HFFc6 (cell line): ENCODE results near the gene GNE. TPM values are rescaled to one million over a fixed set of nuclear protein-coding genes. Genes with fewer than 3 reads are reported as not detected.

Experiments
- DNase-seq: peaks from one replicate; pipeline ENCODE4 v3.0.0-alpha.2; 2018
- H3K27ac Mint-ChIP-seq: 2 replicates; pipeline ENCODE4 v1.8.0; 2020; ENCODE audit warnings: mild to moderate bottlenecking, mixed read lengths
- H3K27me3 Mint-ChIP-seq: 2 replicates; pipeline ENCODE4 v1.8.0; 2021; ENCODE audit warnings: mild to moderate bottlenecking, moderate library complexity, mixed read lengths; ENCODE audit not compliant: insufficient read depth
- H3K36me3 Mint-ChIP-seq: 2 replicates; pipeline ENCODE4 v1.8.0; 2021; ENCODE audit warnings: low read depth, mixed read lengths
- H3K4me1 Mint-ChIP-seq: 2 replicates; pipeline ENCODE4 v1.8.0; 2020; ENCODE audit warnings: low read depth, mixed read lengths
- H3K4me3 Mint-ChIP-seq: 2 replicates; pipeline ENCODE4 v1.8.0; 2020; ENCODE audit warnings: mild to moderate bottlenecking, moderate library complexity, mixed read lengths
- H3K9me3 Mint-ChIP-seq: 2 replicates; pipeline ENCODE4 v1.8.0; 2020; ENCODE audit warnings: mild to moderate bottlenecking, mixed read lengths
- CTCF ChIP-seq: fragments of 200-600 bp; sonication (generic); IDR thresholded peaks from 2 replicates; pipeline ENCODE4 v1.5.0; 2021; ENCODE audit warnings: antibody characterized with exemption, mild to moderate bottlenecking
- total RNA-seq, 6 experiments: library from RNA; stranded (reverse); fragmentation: NEBNext Ultra II Directional; extraction: Animal tissue kit (Norgen Biotek cat#: 25700); gene quantifications; 2 replicates in 1 of 6; 3 replicates in 5 of 6; pipeline ENCODE4 v1.2.3, GENCODE V29; 2021

GNE gene
- total RNA-seq, 6 experiments from 2014 or later: 15.8 to 18.9 (median 17.8) TPM

GRCh38 chr9:36174731-36175130 is 83.5 kb downstream of the GNE start:
- TF ChIP-seq CTCF: no peak
- Mint-ChIP-seq H3K4me1 (no peaks in the 10 kb centered on the region), H3K9me3 (no peaks in the 10 kb centered on the region), H3K36me3 (peaks cover 4% of the 10 kb centered on the region), H3K27me3 (no peaks in the 10 kb centered on the region; the same call in 1 of the 2 replicates), H3K27ac (no peak overlapping the region), H3K4me3 (no peak overlapping the region)
- DNase-seq: no peak

GRCh38 chr9:36174271-36174670 is 84.0 kb downstream of the GNE start:
- Mint-ChIP-seq H3K36me3 (peaks cover 9% of the 10 kb centered on the region), H3K27me3 (no peaks in the 10 kb centered on the region; the same call in 1 of the 2 replicates), H3K27ac (no peak overlapping the region), H3K4me3 (no peak overlapping the region), H3K9me3 (no peaks in the 10 kb centered on the region), H3K4me1 (no peaks in the 10 kb centered on the region)
- no peak for TF ChIP-seq CTCF
- DNase-seq: no peak

DNA sequence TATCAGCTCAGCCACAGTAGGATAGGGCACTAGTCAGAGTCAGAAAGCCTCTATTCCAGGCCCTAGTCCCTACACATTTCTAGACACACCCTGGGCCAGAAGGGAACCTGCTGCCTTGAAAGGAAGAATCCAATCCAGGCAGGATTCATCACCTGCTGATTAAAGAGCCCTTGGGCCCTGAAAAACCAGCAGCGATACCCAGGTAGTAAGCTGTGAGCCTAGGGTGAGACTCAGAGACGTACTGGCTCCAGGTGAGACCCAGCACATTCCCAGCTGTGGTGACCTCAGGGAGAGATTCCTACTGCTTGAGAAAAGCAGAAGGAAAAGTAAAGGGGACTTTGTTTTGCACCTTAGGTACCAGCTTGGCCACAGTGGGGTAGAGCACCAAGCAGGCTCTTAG is 84.4 kb downstream of the GNE start:
- DNase-seq: no peak
- H3K4me3 Mint-ChIP-seq: no peak overlapping the region
- no peaks in the 10 kb centered on the region for H3K9me3 Mint-ChIP-seq
- no peak overlapping the region for H3K27ac Mint-ChIP-seq
- no peak for TF ChIP-seq CTCF
- peaks cover 10% of the 10 kb centered on the region for H3K36me3 Mint-ChIP-seq
- no peaks in the 10 kb centered on the region for H3K4me1 Mint-ChIP-seq
- no peaks in the 10 kb centered on the region; the same call in 1 of the 2 replicates for H3K27me3 Mint-ChIP-seq

DNA sequence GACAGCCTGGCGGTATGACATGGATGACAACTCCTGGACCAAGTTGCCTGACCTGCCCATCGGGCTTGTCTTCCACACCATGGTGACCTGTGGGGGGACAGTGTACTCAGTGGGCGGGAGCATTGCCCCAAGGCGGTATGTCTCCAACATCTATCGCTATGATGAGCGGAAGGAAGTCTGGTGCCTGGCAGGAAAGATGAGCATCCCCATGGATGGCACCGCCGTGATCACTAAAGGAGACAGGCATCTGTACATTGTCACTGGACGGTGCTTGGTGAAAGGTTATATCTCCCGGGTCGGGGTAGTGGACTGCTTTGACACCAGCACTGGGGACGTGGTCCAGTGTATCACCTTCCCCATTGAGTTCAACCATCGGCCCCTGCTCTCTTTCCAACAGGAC is 87.7 kb downstream of the GNE start:
- TF ChIP-seq CTCF: no peak
- H3K36me3 Mint-ChIP-seq: peaks cover 10% of the 10 kb centered on the region
- H3K27me3 Mint-ChIP-seq: no peaks in the 10 kb centered on the region
- H3K27ac Mint-ChIP-seq: no peak overlapping the region
- H3K4me1 Mint-ChIP-seq: peaks cover 14% of the 10 kb centered on the region
- H3K4me3 Mint-ChIP-seq: no peak overlapping the region
- H3K9me3 Mint-ChIP-seq: no peaks in the 10 kb centered on the region
- no peak for DNase-seq

DNA sequence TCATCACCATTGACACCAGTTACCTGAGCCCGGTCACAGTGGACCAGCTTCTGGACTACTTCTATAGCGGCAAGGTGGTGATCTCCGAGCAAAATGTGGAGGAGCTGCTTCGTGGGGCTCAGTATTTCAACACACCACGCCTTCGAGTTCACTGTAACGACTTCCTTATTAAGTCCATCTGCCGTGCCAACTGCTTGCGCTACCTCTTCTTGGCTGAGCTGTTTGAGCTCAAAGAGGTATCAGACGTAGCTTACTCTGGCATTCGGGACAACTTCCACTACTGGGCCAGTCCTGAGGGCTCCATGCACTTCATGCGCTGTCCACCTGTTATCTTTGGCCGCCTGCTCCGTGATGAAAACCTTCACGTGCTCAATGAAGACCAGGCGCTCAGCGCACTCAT is 88.5 kb downstream of the GNE start:
- H3K9me3 Mint-ChIP-seq: no peaks in the 10 kb centered on the region
- H3K27ac Mint-ChIP-seq: no peak overlapping the region
- H3K4me3 Mint-ChIP-seq: no peak overlapping the region
- DNase-seq: no peak
- peaks cover 10% of the 10 kb centered on the region for H3K36me3 Mint-ChIP-seq
- TF ChIP-seq CTCF: no peak
- no peaks in the 10 kb centered on the region for H3K27me3 Mint-ChIP-seq
- peaks cover 22% of the 10 kb centered on the region for H3K4me1 Mint-ChIP-seq

GRCh38 chr9:36169166-36169565 is 89.1 kb downstream of the GNE start, which contains the start of gene CCIN:
TSS of gene CCIN (plus strand) at chr9:36169388. CDS start at chr9:36169503, 115 bp downstream.
- peaks cover 10% of the 10 kb centered on the region for H3K36me3 Mint-ChIP-seq
- TF ChIP-seq CTCF: no peak
- DNase-seq: no peak
- H3K27ac Mint-ChIP-seq: no peak within 1 kb of the TSS
- H3K9me3 Mint-ChIP-seq: no peaks in the 10 kb centered on the region
- no peak within 1 kb of the TSS for H3K4me3 Mint-ChIP-seq
- no peaks in the 10 kb centered on the region for H3K27me3 Mint-ChIP-seq
- H3K4me1 Mint-ChIP-seq: peaks cover 27% of the 10 kb centered on the region
